ENCODE measurements around the gene TTC9.

DNA sequence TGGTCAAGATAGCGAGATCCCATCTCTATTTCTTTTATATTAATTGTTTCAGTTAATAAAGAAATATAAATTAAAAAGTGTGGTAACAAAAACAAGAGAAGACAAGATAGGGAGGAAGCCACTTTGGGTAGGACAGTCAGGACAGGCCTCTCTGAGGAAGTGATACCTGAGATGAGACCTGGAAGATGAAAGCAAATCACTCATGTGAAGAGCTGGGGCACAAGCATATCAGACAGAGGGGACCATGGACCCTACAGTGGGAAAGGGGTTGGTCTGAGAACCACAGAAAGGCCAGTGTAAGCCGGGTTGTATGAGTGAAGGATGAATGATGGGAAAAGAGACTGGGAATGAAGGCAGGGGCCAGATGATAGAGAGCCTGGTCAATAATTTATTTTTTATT lies 39.5 kb upstream of the TTC9 start:
- no peak for TF ChIP-seq POLR2A (IDR thresholded peaks at IDR 0.05; ENCODE audit: low read length)
- TF ChIP-seq GATA1 (IDR thresholded peaks at IDR 0.05; ENCODE audit: low read depth, low read length), result no peak

Data from erythroblast (primary cell).